ENCODE measurements around the gene AUTS2.

DNA sequence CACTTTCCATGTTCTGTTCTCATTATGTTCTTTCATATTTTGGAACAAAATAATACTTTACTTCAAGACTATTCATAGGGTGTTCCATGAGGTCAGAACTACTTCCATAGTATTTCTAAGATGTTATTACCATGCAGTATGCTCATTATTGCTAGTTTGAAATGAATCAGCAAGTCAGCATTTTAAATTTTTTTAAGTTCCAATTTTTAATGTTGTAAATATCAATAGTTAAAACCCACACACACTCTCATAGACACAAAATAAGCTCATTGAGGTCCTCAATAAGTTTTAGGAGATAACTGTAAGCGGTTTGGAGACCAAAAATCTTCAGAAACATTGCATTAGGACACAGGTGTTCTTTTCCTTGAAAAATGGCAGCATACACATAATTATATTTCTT, 550.7 kb downstream of the AUTS2 start:
- TF ChIP-seq CTCF (IDR thresholded peaks at IDR 0.05) (no peak), POLR2A (IDR thresholded peaks at IDR 0.05) (no peak)
